GM19351 (cell line): ENCODE data around the gene OR8H3.
"Not testable (repeated sequence)": the region's sequence is repeated elsewhere in the genome, so short reads cannot be mapped to it uniquely, and the experiment has no call there.

Experiments
- ATAC-seq: cut with Tn5 transposase; IDR thresholded peaks from one replicate; pipeline ENCODE4 v1.9.1; 2021; ENCODE audit warnings: mild to moderate bottlenecking, moderate library complexity; ENCODE audit not compliant: unreplicated experiment

OR8H3 gene, protein sequence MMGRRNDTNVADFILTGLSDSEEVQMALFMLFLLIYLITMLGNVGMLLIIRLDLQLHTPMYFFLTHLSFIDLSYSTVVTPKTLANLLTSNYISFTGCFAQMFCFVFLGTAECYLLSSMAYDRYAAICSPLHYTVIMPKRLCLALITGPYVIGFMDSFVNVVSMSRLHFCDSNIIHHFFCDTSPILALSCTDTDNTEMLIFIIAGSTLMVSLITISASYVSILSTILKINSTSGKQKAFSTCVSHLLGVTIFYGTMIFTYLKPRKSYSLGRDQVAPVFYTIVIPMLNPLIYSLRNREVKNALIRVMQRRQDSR

GRCh38 chr11:56122073-56122472 is at the start of gene OR8H3:
TSS of gene OR8H3 (plus strand) at chr11:56122373. CDS start at chr11:56122373, 0 bp downstream.
- no peak for ATAC-seq

DNA sequence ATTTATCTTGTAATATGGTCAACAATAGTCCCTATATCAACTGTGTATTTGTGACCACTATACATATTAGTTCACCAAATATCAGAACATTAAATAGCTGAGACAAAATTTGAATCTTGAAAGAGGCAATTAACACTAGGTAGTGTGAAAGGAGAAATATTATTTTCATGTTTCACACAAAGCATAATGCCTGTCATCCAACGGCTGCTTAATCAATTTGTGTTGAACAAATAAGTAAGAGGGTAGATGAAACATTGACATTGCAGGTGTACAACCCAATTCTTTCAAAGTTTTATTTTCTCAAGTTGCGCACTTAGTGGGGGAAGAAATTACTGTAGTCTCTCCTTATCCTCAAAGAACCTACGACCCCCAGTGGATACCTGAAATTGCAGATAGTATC is 32.5 kb upstream of the OR8H3 start:
- ATAC-seq = no peak

GRCh38 chr11:56093008-56093407 is 29.2 kb upstream of the OR8H3 start, which contains the start of gene OR8I2:
TSS of gene OR8I2 (plus strand) at chr11:56093308. CDS start at chr11:56093308, 0 bp downstream.
- ATAC-seq = no peak

DNA sequence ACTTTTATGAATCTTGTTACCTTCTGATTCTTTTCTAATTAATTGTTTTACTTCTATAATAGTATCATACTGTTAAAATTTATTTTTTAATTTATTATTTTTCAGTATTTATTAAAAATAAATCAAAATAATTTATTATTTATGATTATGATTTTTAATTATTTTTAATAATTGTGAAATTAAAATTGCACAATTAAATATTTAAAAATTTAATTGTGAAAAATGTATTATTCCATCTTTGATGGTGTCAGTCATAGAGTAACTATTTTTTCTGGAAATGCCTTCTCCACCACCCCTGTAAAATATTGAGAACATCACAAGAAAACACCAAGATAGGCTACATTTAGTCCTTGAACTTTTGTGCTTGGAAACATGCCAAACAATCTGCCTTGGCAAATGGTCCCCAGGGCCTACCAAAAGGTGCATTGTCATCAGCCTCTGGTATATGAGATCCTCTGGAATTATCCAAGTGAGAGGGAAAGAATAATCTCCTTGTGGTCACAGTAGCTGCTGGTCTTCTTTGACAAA is 18.9 kb upstream of the OR8H3 start, which contains the start of gene OR8H2:
OR8H2 (plus strand) TSS at position 478 of the 528 bp plus-strand sequence. CDS start 1,356 bp downstream, outside the sequence.
- ATAC-seq = no peak

DNA sequence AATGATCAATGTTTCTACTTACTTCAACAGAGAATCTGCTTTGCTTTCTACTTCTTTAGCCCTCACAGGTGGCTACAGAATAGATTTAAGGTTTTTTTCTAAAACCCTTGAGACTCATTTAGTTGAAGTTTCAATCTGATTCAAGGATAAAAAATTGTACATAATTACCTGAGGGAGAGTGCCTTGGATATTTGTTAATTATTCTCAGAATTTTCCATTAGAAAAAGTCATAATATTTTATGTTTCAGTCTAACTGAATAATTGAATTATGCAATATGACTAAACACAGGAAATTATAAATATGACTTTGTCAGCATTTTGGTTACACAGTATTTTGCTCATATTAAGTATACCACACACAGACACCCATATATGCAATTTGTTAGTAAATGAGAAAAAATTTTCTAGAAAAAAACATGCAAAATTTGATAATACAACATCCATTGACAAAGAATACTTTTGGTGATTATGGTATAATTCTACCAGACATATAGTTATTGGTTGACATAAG is 18.0 kb downstream of the OR8H3 start, which contains the start of gene OR8J3:
OR8J3 (minus strand) TSS at position 51 of the 511 bp plus-strand sequence. CDS start 2,483 bp downstream, outside the sequence.
- ATAC-seq = no peak

GRCh38 chr11:56143681-56144080 is 21.5 kb downstream of the OR8H3 start:
- not testable (repeated sequence) for ATAC-seq

DNA sequence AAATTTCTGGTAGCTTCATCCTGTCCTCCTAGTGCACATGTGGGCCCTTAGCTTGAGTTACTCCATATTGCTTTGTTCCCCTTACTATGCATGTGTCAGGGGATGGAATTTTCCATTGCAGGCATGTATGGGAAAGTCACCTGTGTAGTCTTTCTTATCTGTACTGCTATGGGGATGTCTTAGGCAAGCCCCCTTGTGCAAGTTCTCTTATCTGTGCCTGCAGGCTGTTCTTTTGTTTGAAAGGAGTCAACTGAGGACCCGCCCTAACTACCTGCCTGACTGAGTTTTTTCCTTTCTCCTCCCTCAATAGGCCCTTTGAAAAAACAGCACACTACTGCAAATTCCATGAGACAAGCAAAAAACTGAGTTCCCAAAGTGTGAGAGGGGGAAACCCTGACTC is 29.2 kb downstream of the OR8H3 start:
- no peak for ATAC-seq

GRCh38 chr11:56152333-56152732 is 30.2 kb downstream of the OR8H3 start:
- no peak for ATAC-seq

- ATAC-seq = no peak
Observed at GRCh38 chr11:56160217-56160616, 38.0 kb downstream of the OR8H3 start, which contains the start of gene OR8K5. TSS of gene OR8K5 (minus strand) at chr11:56160317. CDS start at chr11:56160317, 0 bp downstream.

GRCh38 chr11:56163804-56164203 is 41.6 kb downstream of the OR8H3 start:
- no peak for ATAC-seq

- ATAC-seq = no peak
Observed at GRCh38 chr11:56172256-56172830, 50.2 kb downstream of the OR8H3 start.
